Neutrophil (primary cell): Measurements from ENCODE around the gene LINGO3.
A peak's percentile ranks its signal among the peaks of the same experiment; 100 is the strongest.

Experiments used
- H3K27ac ChIP-seq: fragments of 200-600 bp; sonication (generic); 2 replicates; pipeline ENCODE4 v1.5.1; 2016; ENCODE audit warnings: mild to moderate bottlenecking, moderate library complexity
- H3K27me3 ChIP-seq: fragments of 200-600 bp; sonication (generic); 2 replicates; pipeline ENCODE4 v1.6.0; 2016; ENCODE audit warnings: mild to moderate bottlenecking
- H3K36me3 ChIP-seq: fragments of 200-600 bp; sonication (generic); 2 replicates; pipeline ENCODE4 v1.5.1; 2017
- H3K4me1 ChIP-seq, 2 experiments: fragments of 200-600 bp in 1 of 2; sonication (generic) in 1 of 2; 1 replicate in 1 of 2; 2 replicates in 1 of 2; pipeline versions ENCODE4 v1.5.1 to v1.6.1; 2013 to 2016; ENCODE audit warnings: low read depth in 1 of 2, low read length in 1 of 2, mild to moderate bottlenecking in 1 of 2, moderate library complexity in 1 of 2; ENCODE audit not compliant: control insufficient read depth in 1 of 2, insufficient read depth in 1 of 2
- H3K4me3 ChIP-seq, 2 experiments: fragments of 200-600 bp in 1 of 2; sonication (generic) in 1 of 2; 1 replicate in 1 of 2; 2 replicates in 1 of 2; pipeline ENCODE4 v1.5.1; 2013 to 2016; ENCODE audit warnings: low read depth in 1 of 2, low read length in 1 of 2, mild to moderate bottlenecking in 1 of 2, moderate library complexity in 1 of 2
- H3K9me3 ChIP-seq: fragments of 200-600 bp; sonication (generic); 2 replicates; pipeline ENCODE4 v1.5.1; 2016
- TF ChIP-seq, protein P1 (sequence below): fragments of 200-600 bp; sonication (generic); IDR thresholded peaks from 2 replicates; pipeline ENCODE4 v1.5.1; 2016; ENCODE audit warnings: antibody characterized with exemption

LINGO3 gene

DNA sequence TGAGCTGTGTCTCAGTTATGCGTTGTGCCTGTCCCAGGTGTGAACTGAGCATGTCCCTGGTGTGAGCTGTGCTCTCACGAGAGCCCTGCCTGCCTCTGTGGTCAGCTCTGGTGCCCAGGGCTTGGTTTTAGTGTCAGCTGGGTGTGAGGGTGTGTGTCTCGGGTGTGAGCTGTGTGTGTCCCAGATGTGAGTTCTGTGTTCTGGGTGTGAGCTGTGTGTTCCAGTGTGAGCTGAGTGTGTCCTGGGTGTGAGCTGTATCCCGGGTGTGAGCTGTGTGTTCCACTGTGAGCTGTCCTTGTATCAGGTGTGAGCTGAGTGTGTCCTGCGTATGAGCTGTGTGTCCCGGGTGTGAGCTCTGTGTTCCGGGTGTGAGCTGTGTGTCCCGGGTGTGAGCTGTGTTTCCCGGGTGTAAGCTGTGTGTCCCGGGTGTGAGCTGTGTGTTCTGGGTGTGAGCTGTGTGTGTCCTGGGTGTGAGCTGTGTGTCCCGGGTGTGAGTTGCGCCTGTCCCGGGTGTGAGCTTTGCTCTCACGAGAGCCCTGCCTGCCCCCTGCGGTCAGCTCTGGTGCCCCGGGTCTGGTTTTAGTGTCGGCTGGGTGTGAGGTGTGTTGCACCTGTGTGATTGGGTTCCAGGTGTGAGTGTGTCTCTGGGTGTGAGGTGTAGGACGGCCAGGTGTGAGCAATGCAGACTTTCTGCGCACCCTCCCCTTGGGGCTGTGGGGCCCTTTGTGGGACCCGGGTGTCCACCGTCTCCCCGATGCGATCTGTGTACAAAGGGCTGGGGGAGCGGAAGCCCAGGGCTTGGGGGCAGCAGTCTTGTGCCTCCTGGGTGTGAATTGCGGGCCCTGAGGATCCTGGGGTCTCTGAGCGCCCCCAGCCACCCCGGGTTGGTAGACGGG is 18.9 kb downstream of the LINGO3 start:
- peak overlapping the region; percentile 95 for H3K4me3 ChIP-seq
- H3K4me1 ChIP-seq = peaks cover 83 to 89% of the 10 kb centered on the region in 2 experiments
- H3K27me3 ChIP-seq = no peaks in the 10 kb centered on the region
- H3K27ac ChIP-seq = peak overlapping the region; percentile 99
- TF ChIP-seq, protein P1, sequence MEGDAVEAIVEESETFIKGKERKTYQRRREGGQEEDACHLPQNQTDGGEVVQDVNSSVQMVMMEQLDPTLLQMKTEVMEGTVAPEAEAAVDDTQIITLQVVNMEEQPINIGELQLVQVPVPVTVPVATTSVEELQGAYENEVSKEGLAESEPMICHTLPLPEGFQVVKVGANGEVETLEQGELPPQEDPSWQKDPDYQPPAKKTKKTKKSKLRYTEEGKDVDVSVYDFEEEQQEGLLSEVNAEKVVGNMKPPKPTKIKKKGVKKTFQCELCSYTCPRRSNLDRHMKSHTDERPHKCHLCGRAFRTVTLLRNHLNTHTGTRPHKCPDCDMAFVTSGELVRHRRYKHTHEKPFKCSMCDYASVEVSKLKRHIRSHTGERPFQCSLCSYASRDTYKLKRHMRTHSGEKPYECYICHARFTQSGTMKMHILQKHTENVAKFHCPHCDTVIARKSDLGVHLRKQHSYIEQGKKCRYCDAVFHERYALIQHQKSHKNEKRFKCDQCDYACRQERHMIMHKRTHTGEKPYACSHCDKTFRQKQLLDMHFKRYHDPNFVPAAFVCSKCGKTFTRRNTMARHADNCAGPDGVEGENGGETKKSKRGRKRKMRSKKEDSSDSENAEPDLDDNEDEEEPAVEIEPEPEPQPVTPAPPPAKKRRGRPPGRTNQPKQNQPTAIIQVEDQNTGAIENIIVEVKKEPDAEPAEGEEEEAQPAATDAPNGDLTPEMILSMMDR = no peak
- no peaks in the 10 kb centered on the region for H3K9me3 ChIP-seq
- peaks cover 31% of the 10 kb centered on the region for H3K36me3 ChIP-seq

GRCh38 chr19:2288338-2288817 is 19.6 kb downstream of the LINGO3 start:
- peak overlapping the region; percentile 95 for H3K4me3 ChIP-seq
- peak overlapping the region; percentile 99 for H3K27ac ChIP-seq
- H3K36me3 ChIP-seq = peaks cover 25% of the 10 kb centered on the region
- TF ChIP-seq, protein P1 = no peak
- peaks cover 83 to 89% of the 10 kb centered on the region in 2 experiments for H3K4me1 ChIP-seq
- H3K9me3 ChIP-seq = no peaks in the 10 kb centered on the region
- H3K27me3 ChIP-seq = no peaks in the 10 kb centered on the region

- peaks cover 18% of the 10 kb centered on the region for H3K36me3 ChIP-seq
- no peaks in the 10 kb centered on the region for H3K9me3 ChIP-seq
- H3K27ac ChIP-seq = peak overlapping the region; percentile 99
- H3K4me3 ChIP-seq = peak overlapping the region; percentile 95
- H3K27me3 ChIP-seq = no peaks in the 10 kb centered on the region
- peaks cover 85 to 89% of the 10 kb centered on the region in 2 experiments for H3K4me1 ChIP-seq
- TF ChIP-seq, protein P1 = peak; percentile 22
These were observed 20.2 kb downstream of the LINGO3 start for GRCh38 chr19:2287585-2288337.

GRCh38 chr19:2286402-2287140 is 21.4 kb downstream of the LINGO3 start:
- TF ChIP-seq, protein P1 = no peak
- Histone ChIP-seq H3K4me3 (no peak overlapping the region), H3K27ac (peak overlapping the region; percentile 99), H3K36me3 (peaks cover 10% of the 10 kb centered on the region), H3K4me1 (peaks cover 79% of the 10 kb centered on the region in 2 experiments), H3K27me3 (no peaks in the 10 kb centered on the region), H3K9me3 (no peaks in the 10 kb centered on the region)

DNA sequence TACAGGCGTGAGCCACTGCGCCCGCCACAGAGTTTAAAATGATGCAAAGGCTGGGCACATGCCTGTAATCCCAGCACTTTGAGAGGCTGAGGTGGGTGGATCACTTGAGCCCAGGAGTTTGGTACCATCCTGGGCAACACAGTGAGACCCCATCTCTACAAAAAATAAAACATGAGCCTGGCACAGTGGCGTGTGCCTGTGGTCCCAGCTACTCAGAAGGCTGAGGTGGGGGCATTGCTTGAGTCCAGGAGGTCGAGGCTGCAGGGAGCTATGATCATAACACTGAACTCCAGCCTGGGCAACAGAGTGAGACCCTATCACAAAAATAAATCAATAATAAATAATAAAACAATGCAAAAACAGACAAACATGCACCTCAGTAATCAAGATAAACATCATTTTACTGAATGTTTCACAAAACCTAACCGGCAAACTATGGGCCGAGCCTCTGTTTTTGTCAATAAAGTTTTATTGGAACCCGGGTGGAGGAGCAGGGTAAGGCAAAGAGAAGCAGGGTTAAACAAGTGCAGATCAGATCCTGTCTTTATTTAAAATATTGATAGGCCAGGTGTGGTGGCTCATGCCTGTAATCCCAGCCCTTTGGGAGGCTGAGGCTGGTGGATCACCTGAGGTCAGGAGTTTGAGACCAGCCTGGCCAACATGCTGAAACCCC is 24.0 kb downstream of the LINGO3 start:
- peaks cover 82 to 88% of the 10 kb centered on the region in 2 experiments for H3K4me1 ChIP-seq
- H3K4me3 ChIP-seq = no peak overlapping the region
- H3K36me3 ChIP-seq = peaks cover 7% of the 10 kb centered on the region
- no peaks in the 10 kb centered on the region for H3K9me3 ChIP-seq
- H3K27me3 ChIP-seq = no peaks in the 10 kb centered on the region
- H3K27ac ChIP-seq = peak overlapping the region; percentile 99
- TF ChIP-seq, protein P1 = no peak
